H9 (cell line): Measurements from ENCODE around the gene L1CAM. TPM values are rescaled to one million over a fixed set of nuclear protein-coding genes. Genes with fewer than 3 reads are reported as not detected.
"Not testable (repeated sequence)": the region's sequence is repeated elsewhere in the genome, so short reads cannot be mapped to it uniquely, and the experiment has no call there.

ENCODE experiments used
- DNase-seq: peaks from one replicate; pipeline ENCODE4 v3.0.0-alpha.2; 2017
- H2AFZ ChIP-seq: one replicate; pipeline ENCODE4 v1.6.1; 2013; ENCODE audit warnings: mild to moderate bottlenecking, low read length, control low read depth, moderate library complexity
- H2AK5ac ChIP-seq: 2 replicates; pipeline ENCODE4 v1.6.1; 2013; ENCODE audit warnings: low read length, control low read depth, mixed read lengths; ENCODE audit not compliant: insufficient read length
- H2BK120ac ChIP-seq: one replicate; pipeline ENCODE4 v1.6.1; 2013; ENCODE audit warnings: low read depth, mild to moderate bottlenecking, low read length, control low read depth, inconsistent platforms; ENCODE audit not compliant: poor library complexity, severe bottlenecking
- H2BK12ac ChIP-seq: 2 replicates; pipeline ENCODE4 v1.6.1; 2013; ENCODE audit warnings: low read length, control low read depth, mixed read lengths, low read depth; ENCODE audit not compliant: insufficient read length
- H2BK15ac ChIP-seq: 2 replicates; pipeline ENCODE4 v1.6.1; 2013; ENCODE audit warnings: low read depth, low read length, control low read depth
- H2BK20ac ChIP-seq: one replicate; pipeline ENCODE4 v1.6.1; 2013; ENCODE audit warnings: low read depth, mild to moderate bottlenecking, low read length, control low read depth, inconsistent platforms; ENCODE audit not compliant: poor library complexity, severe bottlenecking
- H2BK5ac ChIP-seq: 2 replicates; pipeline ENCODE4 v1.6.1; 2013; ENCODE audit warnings: low read length, control low read depth, mixed read lengths; ENCODE audit not compliant: insufficient read length
- H3K14ac ChIP-seq: 2 replicates; pipeline ENCODE4 v1.6.1; 2013; ENCODE audit warnings: low read length, control low read depth; ENCODE audit not compliant: insufficient read depth
- H3K18ac ChIP-seq: 2 replicates; pipeline ENCODE4 v1.6.1; 2013; ENCODE audit warnings: low read depth, mild to moderate bottlenecking, mixed read lengths, low read length, control low read depth; ENCODE audit not compliant: insufficient read length
- H3K23ac ChIP-seq: 2 replicates; pipeline ENCODE4 v1.6.1; 2013; ENCODE audit warnings: low read length, control low read depth, mixed read lengths, low read depth; ENCODE audit not compliant: insufficient read length
- H3K23me2 ChIP-seq: 2 replicates; pipeline ENCODE4 v1.6.1; 2013; ENCODE audit warnings: low read depth, mild to moderate bottlenecking, mixed read lengths, low read length, control low read depth; ENCODE audit not compliant: insufficient read length, poor library complexity, severe bottlenecking
- H3K27ac ChIP-seq: 2 replicates; pipeline ENCODE4 v1.5.1; 2013; ENCODE audit warnings: low read length, control low read depth, mixed read lengths, low read depth; ENCODE audit not compliant: insufficient read length
- H3K27me3 ChIP-seq: 2 replicates; pipeline ENCODE4 v1.6.1; 2013; ENCODE audit warnings: low read length, control low read depth, inconsistent platforms; ENCODE audit not compliant: insufficient read depth
- H3K4ac ChIP-seq: 2 replicates; pipeline ENCODE4 v1.6.1; 2013; ENCODE audit warnings: low read depth, mild to moderate bottlenecking, control low read depth, inconsistent platforms, low read length, moderate library complexity
- H3K4me1 ChIP-seq: 2 replicates; pipeline ENCODE4 v1.6.1; 2013; ENCODE audit warnings: low read length, control low read depth, inconsistent platforms; ENCODE audit not compliant: insufficient read depth
- H3K4me2 ChIP-seq: 2 replicates; pipeline ENCODE4 v1.6.1; 2013; ENCODE audit warnings: low read length, control low read depth, mixed read lengths; ENCODE audit not compliant: insufficient read length, insufficient read depth
- H3K56ac ChIP-seq: 2 replicates; pipeline ENCODE4 v1.6.1; 2013; ENCODE audit warnings: low read depth, mild to moderate bottlenecking, mixed read lengths, low read length, control low read depth; ENCODE audit not compliant: insufficient read length
- H3K79me1 ChIP-seq: 2 replicates; pipeline ENCODE4 v1.6.1; 2013; ENCODE audit warnings: low read depth, mild to moderate bottlenecking, moderate library complexity, low read length, control low read depth, inconsistent platforms; ENCODE audit not compliant: insufficient read depth, poor library complexity, severe bottlenecking
- H3K79me2 ChIP-seq: 2 replicates; pipeline ENCODE4 v1.6.1; 2013; ENCODE audit warnings: low read length, control low read depth, inconsistent platforms; ENCODE audit not compliant: insufficient read depth
- H3K9ac ChIP-seq: 2 replicates; pipeline ENCODE4 v1.6.1; 2013; ENCODE audit warnings: low read length, control low read depth, mixed read lengths; ENCODE audit not compliant: insufficient read length; ENCODE audit errors: extremely low read depth
- H3K9me3 ChIP-seq: one replicate; pipeline ENCODE4 v1.6.1; 2013; ENCODE audit warnings: low read depth, low read length, inconsistent platforms; ENCODE audit not compliant: control insufficient read depth
- H3T11ph ChIP-seq: one replicate; pipeline ENCODE4 v1.6.1; 2013; ENCODE audit warnings: mild to moderate bottlenecking, low read length, control low read depth, inconsistent platforms
- H4K20me1 ChIP-seq: one replicate; pipeline ENCODE4 v1.6.1; 2013; ENCODE audit not compliant: control insufficient read depth, insufficient read length, insufficient read depth
- H4K5ac ChIP-seq: 2 replicates; pipeline ENCODE4 v1.6.1; 2013; ENCODE audit warnings: low read depth, mild to moderate bottlenecking, mixed read lengths, low read length, control low read depth; ENCODE audit not compliant: insufficient read length
- H4K8ac ChIP-seq: replicated peaks from 2 replicates; pipeline ENCODE4 v1.6.1; 2013; ENCODE audit warnings: low read length, control low read depth, mixed read lengths, low read depth; ENCODE audit not compliant: insufficient read length
- H4K91ac ChIP-seq: 2 replicates; pipeline ENCODE4 v1.6.1; 2013; ENCODE audit warnings: low read depth, mild to moderate bottlenecking, moderate library complexity, mixed read lengths, low read length, control low read depth; ENCODE audit not compliant: insufficient read length
- H3K27ac Mint-ChIP-seq, 3 experiments: 2 replicates in 2 of 3; 3 replicates in 1 of 3; pipeline ENCODE4 v1.8.0; 2020 to 2021; ENCODE audit warnings: mixed read lengths in 3 of 3, mild to moderate bottlenecking in 1 of 3, moderate library complexity in 1 of 3
- H3K27me3 Mint-ChIP-seq: 2 replicates; pipeline ENCODE4 v1.8.0; 2021; ENCODE audit warnings: low read depth, mild to moderate bottlenecking, moderate library complexity, mixed read lengths
- H3K36me3 Mint-ChIP-seq, 3 experiments: 2 replicates in 2 of 3; 3 replicates in 1 of 3; pipeline ENCODE4 v1.8.0; 2020 to 2021; ENCODE audit warnings: low read depth in 3 of 3, mixed read lengths in 3 of 3; ENCODE audit not compliant: insufficient read depth in 1 of 3
- H3K4me1 Mint-ChIP-seq, 2 experiments: 2 replicates each; pipeline ENCODE4 v1.8.0; 2020; ENCODE audit warnings: mixed read lengths in 2 of 2
- H3K4me3 Mint-ChIP-seq, 2 experiments: 2 replicates in 1 of 2; 3 replicates in 1 of 2; pipeline ENCODE4 v1.8.0; 2020 to 2021; ENCODE audit warnings: mild to moderate bottlenecking in 2 of 2, mixed read lengths in 2 of 2, moderate library complexity in 1 of 2
- H3K9me3 Mint-ChIP-seq, 2 experiments: 2 replicates in 1 of 2; 3 replicates in 1 of 2; pipeline ENCODE4 v1.8.0; 2020; ENCODE audit warnings: mild to moderate bottlenecking in 2 of 2, mixed read lengths in 2 of 2, moderate library complexity in 1 of 2
- CTCF ChIP-seq: fragments of 200-600 bp; sonication (generic); conservative IDR thresholded peaks from 3 replicates; pipeline ENCODE4 v1.8.0; 2021; ENCODE audit warnings: antibody characterized with exemption, mild to moderate bottlenecking
- WGBS: extraction: QIAGEN DNeasy Blood & Tissue Kit; methylation state at CpG from one replicate; pipeline ENCODE4 v1.1.7; 2013; ENCODE audit warnings: missing lambda C conversion rate, low lambda C conversion rate, mixed read lengths; ENCODE audit not compliant: insufficient read length; ENCODE audit errors: extremely low coverage; 5-methylcytosine and 5-hydroxymethylcytosine counted together
- total RNA-seq: library from RNA; stranded (reverse); gene quantifications from 2 replicates; pipeline ENCODE4 v1.2.1, GENCODE V29; 2021

The L1CAM gene
- total RNA-seq, 1 experiment from 2014 or later = 22.7 TPM

GRCh38 chrX:153818571-153819383 is 67.2 kb downstream of the L1CAM start:
- H3K9me3 ChIP-seq = peaks cover 11% of the 10 kb centered on the region
- no peak for DNase-seq
- no peak overlapping the region for H2BK5ac ChIP-seq
- H4K5ac ChIP-seq = no peak overlapping the region
- no peak overlapping the region for H3K9ac ChIP-seq
- Mint-ChIP-seq H3K27me3 (no peaks in the 10 kb centered on the region), H3K4me3 (peak overlapping the region; percentile 49 to 71), H3K9me3 (peaks cover 66 to 71% of the 10 kb centered on the region in 2 experiments), H3K27ac (peak overlapping the region in 1 of 3 experiments; percentile 84; a peak in 1 of 7 replicates), H3K36me3 (peaks cover 3 to 24% (median 21%) of the 10 kb centered on the region in 3 experiments; a peak in 6 of 7 replicates), H3K4me1 (peaks cover 27 to 36% of the 10 kb centered on the region in 2 experiments)
- H2BK12ac ChIP-seq = no peak overlapping the region
- no peak overlapping the region for H2AFZ ChIP-seq
- no peaks in the 10 kb centered on the region for H3K79me1 ChIP-seq
- no peak overlapping the region for H3K23ac ChIP-seq
- no peak for TF ChIP-seq CTCF
- H2AK5ac ChIP-seq = no peak overlapping the region
- peak overlapping the region; percentile 74 for H3K18ac ChIP-seq
- no CpG with 5 or more reads among the region's 67 CpGs for WGBS
- H4K91ac ChIP-seq = no peak overlapping the region
- H4K8ac ChIP-seq = no peak overlapping the region
- peak overlapping the region; percentile 86; the same call in 1 of the 2 replicates for H3K14ac ChIP-seq
- H3K4me1 ChIP-seq = no peaks in the 10 kb centered on the region; the same call in 1 of the 2 replicates
- no peak overlapping the region for H2BK120ac ChIP-seq
- H3K56ac ChIP-seq = no peak overlapping the region
- H3K23me2 ChIP-seq = no peaks in the 10 kb centered on the region
- no peak overlapping the region for H2BK15ac ChIP-seq
- no peaks in the 10 kb centered on the region for H4K20me1 ChIP-seq
- no peak overlapping the region for H3T11ph ChIP-seq
- H3K27me3 ChIP-seq = no peaks in the 10 kb centered on the region
- no peak overlapping the region for H3K4ac ChIP-seq
- peak overlapping the region; percentile 37 for H3K4me2 ChIP-seq
- H3K27ac ChIP-seq = no peak overlapping the region
- peaks cover 36% of the 10 kb centered on the region; the same call in 1 of the 2 replicates for H3K79me2 ChIP-seq
- H2BK20ac ChIP-seq = no peak overlapping the region

DNA sequence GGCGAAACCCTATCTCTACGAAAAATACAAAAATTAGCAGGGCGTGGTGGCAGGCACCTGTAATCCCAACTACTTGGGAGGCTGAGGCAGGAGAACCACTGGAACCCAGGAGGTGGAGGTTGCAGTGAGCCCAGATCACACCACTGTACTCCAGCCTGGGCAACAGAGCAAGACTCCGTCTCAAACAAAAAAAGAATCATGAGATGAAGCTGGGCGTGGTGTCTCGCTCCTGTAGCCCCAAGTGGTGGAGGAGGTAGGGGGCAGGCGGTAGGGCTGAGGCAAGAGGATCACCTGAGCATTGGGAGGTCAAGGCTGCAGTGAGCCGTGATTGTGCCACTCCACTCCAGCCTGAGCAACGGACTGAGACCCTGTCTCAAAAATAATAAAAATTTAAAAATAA is 67.9 kb downstream of the L1CAM start:
- H3K27me3 Mint-ChIP-seq, H4K91ac ChIP-seq, H3K9ac ChIP-seq, H3K79me1 ChIP-seq, H2BK5ac ChIP-seq, H3K18ac ChIP-seq, H3K56ac ChIP-seq, H3K4me2 ChIP-seq, H4K5ac ChIP-seq, H3K4ac ChIP-seq, H4K8ac ChIP-seq, H2BK15ac ChIP-seq, H3K23me2 ChIP-seq, DNase-seq, H4K20me1 ChIP-seq, H2AFZ ChIP-seq, H3K27me3 ChIP-seq, H3T11ph ChIP-seq, H2AK5ac ChIP-seq, H2BK12ac ChIP-seq, H3K27ac Mint-ChIP-seq, H3K27ac ChIP-seq, H3K4me1 ChIP-seq, H3K14ac ChIP-seq, H3K23ac ChIP-seq, H2BK20ac ChIP-seq, H2BK120ac ChIP-seq: not testable (repeated sequence)
- H3K36me3 Mint-ChIP-seq = peaks cover 0 to 24% (median 19%) of the 10 kb centered on the region in 3 experiments; a peak in 6 of 7 replicates
- no CpG with 5 or more reads among the region's 9 CpGs for WGBS
- Histone ChIP-seq H3K79me2 (peaks cover 34% of the 10 kb centered on the region; the same call in 1 of the 2 replicates), H3K9me3 (peaks cover 11% of the 10 kb centered on the region)
- H3K4me1 Mint-ChIP-seq = peaks cover 31 to 41% of the 10 kb centered on the region in 2 experiments
- H3K4me3 Mint-ChIP-seq = peak overlapping the region in 1 of 2 experiments; percentile 17; a peak in 2 of 5 replicates
- H3K9me3 Mint-ChIP-seq = peaks cover 69 to 71% of the 10 kb centered on the region in 2 experiments
